HG02973 (cell line): ENCODE measurements around the gene PDZD2.
A peak's percentile ranks its signal among the peaks of the same experiment; 100 is the strongest.
"Not testable (repeated sequence)": the region's sequence is repeated elsewhere in the genome, so short reads cannot be mapped to it uniquely, and the experiment has no call there.

Experiments
- ATAC-seq: cut with Tn5 transposase; IDR thresholded peaks from one replicate; pipeline ENCODE4 v1.9.1; 2021; ENCODE audit warnings: moderate library complexity; ENCODE audit not compliant: unreplicated experiment

PDZD2 gene

GRCh38 chr5:31638748-31639418 lies at the start of gene PDZD2:
PDZD2 (plus strand) TSS chr5:31639131.
- ATAC-seq: peak; percentile 80

DNA sequence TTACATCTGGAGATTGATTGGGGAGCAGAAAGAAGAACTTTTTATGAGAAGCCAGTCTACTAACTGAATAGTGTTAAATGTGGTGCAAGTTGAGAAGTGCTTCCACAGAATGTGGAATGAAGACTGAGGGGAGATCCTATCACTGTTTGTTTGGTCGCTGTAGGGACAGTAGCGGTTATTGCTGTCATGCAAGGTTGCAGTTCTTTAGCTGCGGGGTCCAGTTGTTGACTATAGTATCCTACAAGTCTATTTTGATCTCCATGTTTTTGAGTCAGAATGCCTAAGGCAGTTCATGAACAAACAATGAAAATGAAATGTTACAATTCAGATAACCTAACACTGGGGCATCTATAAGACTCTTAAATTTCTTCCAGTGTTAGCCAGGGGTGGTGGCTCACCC lies 45.3 kb upstream of the PDZD2 start:
- ATAC-seq: no peak

DNA sequence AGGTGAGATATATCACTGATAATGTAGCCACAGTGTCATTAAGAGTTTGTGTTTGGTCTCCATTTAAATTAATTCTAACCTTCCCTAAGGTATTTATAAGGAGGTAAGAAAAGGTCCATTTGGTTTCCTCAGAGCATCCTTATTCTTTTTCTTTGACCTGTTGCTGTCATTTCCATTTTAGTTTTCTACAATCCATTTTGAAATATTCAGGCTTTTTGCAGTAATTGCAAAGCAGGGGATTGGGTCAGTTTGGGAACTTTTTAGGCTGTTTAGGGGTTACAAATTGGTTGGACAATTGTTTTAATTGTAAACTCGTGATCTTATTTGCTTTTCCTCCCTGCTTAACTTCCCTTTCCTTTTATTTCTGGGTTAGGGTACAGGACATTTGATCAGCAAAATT lies 42.6 kb upstream of the PDZD2 start:
- ATAC-seq: no peak

- ATAC-seq: no peak
Measured at GRCh38 chr5:31598640-31599611, 40.0 kb upstream of the PDZD2 start.

DNA sequence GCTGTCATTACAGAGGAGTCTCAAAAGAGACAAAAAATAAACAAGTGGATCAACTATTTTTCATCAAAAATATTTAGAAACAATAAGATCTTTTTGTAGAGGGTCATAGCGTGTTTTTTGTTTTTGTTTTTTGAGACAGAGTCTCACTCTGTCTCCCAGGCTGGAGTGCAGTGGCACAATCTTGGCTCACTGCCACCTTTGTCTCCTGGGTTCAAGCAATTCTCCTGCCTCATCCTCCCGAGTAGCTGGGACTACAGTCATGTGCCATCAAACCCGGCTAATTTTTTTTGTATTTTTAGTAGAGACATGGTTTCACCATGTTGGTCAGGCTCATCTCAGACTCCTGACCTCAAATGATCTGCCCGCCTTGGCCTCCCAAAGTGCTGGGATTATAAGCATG lies 36.6 kb upstream of the PDZD2 start:
- ATAC-seq: not testable (repeated sequence)

GRCh38 chr5:31604240-31604639 lies 34.7 kb upstream of the PDZD2 start:
- ATAC-seq: no peak

GRCh38 chr5:31604644-31605043 lies 34.3 kb upstream of the PDZD2 start:
- ATAC-seq: no peak

- no peak for ATAC-seq
Measured at GRCh38 chr5:31605920-31606319, 33.0 kb upstream of the PDZD2 start.

DNA sequence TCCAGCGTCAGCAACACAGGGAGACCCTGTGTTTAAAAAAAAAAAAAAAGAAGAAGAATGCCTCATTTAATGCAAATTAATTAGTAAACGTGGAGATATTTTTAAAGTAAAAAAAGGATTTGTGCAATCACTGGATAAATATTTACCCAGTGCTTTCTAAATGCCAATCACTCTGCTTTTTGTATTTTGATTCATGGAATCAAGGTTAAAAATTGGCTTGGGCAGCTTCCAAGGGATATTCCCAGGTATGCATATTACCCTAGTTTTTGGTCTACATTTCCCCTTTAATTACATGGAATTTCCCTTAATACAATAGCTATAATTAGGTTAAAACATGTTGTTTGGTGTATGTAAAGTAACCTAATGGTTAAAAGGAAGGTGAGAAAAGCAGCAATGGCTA lies 31.4 kb upstream of the PDZD2 start:
- no peak for ATAC-seq

DNA sequence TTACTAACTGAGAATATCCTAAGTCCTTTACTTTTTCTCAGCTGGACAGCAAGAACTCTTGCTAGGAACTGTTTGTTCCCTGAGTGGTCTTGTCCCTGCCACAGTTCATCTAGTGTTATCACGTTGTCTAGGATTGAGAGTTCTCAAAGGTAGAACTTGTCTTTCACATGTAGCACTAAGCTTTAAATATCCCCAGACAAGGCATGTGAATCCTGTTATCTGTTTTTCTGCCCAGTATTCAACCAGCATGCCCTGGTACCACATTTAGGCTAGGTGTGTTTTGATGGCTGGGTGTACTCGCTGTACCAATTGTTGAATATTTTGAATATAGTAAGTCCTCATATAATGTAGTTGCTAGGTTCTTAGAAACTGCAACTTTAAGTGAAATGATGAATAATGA lies 27.9 kb upstream of the PDZD2 start:
- ATAC-seq: no peak

- ATAC-seq: no peak
Measured at GRCh38 chr5:31613651-31614050, 25.3 kb upstream of the PDZD2 start.

GRCh38 chr5:31614151-31615020 lies 24.5 kb upstream of the PDZD2 start:
- ATAC-seq: no peak

DNA sequence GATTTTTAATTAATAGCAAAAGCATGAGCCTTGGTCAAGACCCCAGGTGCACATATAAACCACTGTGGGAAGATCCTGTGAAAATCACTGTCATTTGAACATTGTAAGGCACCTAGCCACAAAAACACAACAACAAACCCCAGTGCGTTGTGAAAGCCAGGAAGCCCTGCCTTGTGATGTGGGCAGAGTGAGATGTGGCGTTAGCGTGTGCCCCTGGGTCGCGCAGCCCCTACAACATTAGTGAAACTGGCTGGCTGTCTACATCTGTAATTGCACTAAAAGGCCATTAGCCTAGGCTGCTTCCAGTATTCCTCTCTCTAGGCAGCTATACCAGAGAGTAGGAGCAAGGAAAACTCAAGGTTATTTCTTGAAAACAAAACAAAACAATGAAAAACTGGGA lies 21.1 kb upstream of the PDZD2 start:
- no peak for ATAC-seq

DNA sequence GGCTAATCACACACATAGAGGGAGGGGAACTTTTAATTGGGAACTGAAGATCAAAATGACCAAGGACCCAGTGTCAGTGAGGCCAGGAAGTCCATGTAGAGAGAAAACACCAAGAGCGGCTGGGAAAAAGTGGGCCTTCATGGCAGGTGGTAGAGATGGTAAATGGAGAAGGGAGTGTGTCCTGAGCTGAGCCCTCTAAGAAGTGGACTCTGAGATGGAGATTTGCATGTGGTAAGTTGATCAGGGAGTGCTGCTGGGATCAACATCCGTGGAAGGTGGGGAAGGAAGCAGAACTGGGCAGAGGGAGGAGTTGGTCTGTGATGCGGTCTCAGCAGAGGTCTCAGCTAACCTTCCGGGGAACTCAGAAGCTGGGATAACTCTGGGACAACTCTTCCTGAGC lies 18.9 kb upstream of the PDZD2 start:
- ATAC-seq: no peak

DNA sequence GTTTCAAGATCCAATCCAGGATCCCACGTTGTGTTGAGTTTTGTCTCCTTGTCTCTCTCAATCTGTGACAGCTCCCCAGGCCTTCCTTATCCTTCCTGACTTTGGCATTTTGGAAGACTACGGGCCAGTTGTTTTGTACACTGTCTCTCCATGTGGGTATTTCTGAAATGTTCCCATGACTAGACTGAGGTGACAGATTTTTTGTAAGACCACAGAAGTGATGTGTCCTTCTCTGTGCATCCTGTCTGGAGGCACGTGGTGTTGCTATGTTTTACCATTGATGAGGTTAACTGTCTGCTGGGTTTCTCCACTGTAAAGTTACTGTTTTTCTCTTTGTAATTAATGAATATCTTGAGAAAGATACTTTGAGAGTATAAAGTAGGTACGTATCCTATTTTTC lies 15.7 kb upstream of the PDZD2 start:
- no peak for ATAC-seq

DNA sequence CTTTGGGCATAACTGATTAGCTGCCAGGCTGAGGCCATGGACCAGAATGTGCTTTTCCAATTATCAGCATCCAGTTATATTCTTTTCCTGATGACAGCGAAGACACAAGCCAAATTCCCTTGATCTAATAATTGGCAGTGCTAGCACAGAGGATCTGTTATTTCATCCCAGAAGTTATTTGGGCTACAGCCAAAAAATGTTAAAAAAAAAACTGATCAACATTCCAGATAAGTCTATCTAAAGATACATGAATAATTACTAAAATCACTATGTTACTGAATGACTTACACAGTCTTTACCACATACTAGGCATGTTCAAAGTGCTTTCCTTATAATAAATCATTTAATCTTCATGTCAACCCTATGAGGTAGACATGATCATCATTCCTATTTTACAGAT lies 13.5 kb upstream of the PDZD2 start:
- no peak for ATAC-seq

GRCh38 chr5:31626156-31626555 lies 12.8 kb upstream of the PDZD2 start:
- no peak for ATAC-seq

DNA sequence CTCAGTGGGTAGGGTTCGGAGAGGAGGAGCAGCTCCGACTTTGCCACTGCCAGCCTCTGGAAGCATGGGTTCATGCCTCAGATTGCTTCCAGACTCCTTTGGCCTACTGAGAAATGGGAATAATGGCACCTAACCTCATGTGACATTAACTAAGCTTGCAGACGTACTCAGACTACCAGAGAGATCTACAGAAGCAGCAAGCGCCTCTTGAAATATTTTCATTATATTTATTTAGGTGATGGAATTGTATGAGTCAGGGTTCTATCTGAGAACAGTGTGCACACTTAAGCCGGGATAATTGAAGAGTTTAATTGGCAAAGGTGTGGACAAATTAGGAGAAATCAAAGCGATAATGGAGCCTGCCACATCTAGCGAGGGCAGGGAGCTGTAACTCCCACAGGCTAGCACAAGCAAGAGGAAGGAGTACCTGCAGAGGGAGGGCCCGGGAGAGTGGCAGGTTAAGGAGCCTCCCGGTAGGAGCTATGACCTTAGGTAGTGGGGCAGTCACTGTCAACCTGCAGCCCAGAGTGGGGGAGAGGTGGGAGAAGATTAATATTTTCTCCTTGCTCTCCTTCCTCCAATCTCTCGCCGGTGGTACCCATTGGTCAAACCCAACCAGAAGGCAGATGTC lies 12.2 kb upstream of the PDZD2 start:
- ATAC-seq: no peak

GRCh38 chr5:31630931-31631330 lies 8.0 kb upstream of the PDZD2 start:
- ATAC-seq: no peak

DNA sequence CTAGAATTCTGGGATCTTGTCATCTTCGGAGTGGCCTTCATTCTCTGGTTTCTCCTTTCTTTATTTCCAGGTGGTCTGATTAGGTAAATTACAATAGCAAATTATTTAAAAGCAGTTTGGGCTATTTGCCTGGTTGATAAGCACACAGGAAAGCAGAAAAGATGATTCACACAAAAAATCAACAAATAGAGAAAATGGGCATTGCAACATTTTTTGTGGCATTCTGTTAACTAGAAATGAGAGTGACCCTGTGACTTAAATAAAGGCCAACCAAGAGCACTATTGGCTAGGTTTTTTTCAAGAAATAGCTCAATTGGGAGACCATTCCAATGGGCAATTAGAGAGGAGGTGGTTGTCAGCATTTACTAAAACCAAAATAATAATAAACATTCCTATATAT lies 6.5 kb upstream of the PDZD2 start:
- no peak for ATAC-seq

GRCh38 chr5:31635446-31635845 lies 3.5 kb upstream of the PDZD2 start:
- no peak for ATAC-seq
